NCI-H2081 (cell line): ENCODE results near the gene KREMEN2.
"Not testable (repeated sequence)": the region's sequence is repeated elsewhere in the genome, so short reads cannot be mapped to it uniquely, and the experiment has no call there.

Experiments used
- DNase-seq, 2 experiments: peaks; one replicate each; lab custom pipeline; 2025; lab: John Stamatoyannopoulos, UW

Gene KREMEN2

GRCh38 chr16:2942045-2942444 is 22.0 kb upstream of the KREMEN2 start:
- DNase-seq: no peak

GRCh38 chr16:2943716-2944115 is 20.4 kb upstream of the KREMEN2 start:
- not testable (repeated sequence) for DNase-seq

GRCh38 chr16:2946649-2947048 is 17.4 kb upstream of the KREMEN2 start:
- no peak for DNase-seq

GRCh38 chr16:2948807-2949704 is 15.0 kb upstream of the KREMEN2 start:
- no peak for DNase-seq

GRCh38 chr16:2949705-2950352 is 14.2 kb upstream of the KREMEN2 start:
- DNase-seq: no peak

- DNase-seq: no peak
These were observed 13.7 kb upstream of the KREMEN2 start for GRCh38 chr16:2950353-2950724.

GRCh38 chr16:2950773-2951172 is 13.3 kb upstream of the KREMEN2 start:
- no peak for DNase-seq

- DNase-seq: peak; percentile 84 to 92
These were observed 11.4 kb upstream of the KREMEN2 start for GRCh38 chr16:2952679-2953078.

GRCh38 chr16:2953706-2954627 is 10.1 kb upstream of the KREMEN2 start:
- DNase-seq: peak in 1 of 2 experiments; percentile 17

- no peak for DNase-seq
These were observed 9.3 kb upstream of the KREMEN2 start for GRCh38 chr16:2954656-2955381.

- DNase-seq: no peak
These were observed 8.7 kb upstream of the KREMEN2 start for GRCh38 chr16:2955438-2955778.

- no peak for DNase-seq
These were observed 8.1 kb upstream of the KREMEN2 start for GRCh38 chr16:2955779-2956578.

GRCh38 chr16:2956579-2956956 is 7.5 kb upstream of the KREMEN2 start:
- no peak for DNase-seq

GRCh38 chr16:2959206-2959605 is 4.9 kb upstream of the KREMEN2 start:
- no peak for DNase-seq

GRCh38 chr16:2960183-2961010 is 3.7 kb upstream of the KREMEN2 start:
- DNase-seq: no peak

- no peak for DNase-seq
These were observed 1.6 kb upstream of the KREMEN2 start for GRCh38 chr16:2962334-2963073.

- DNase-seq: no peak
These were observed 877 bp upstream of the KREMEN2 start for GRCh38 chr16:2963074-2963722.

GRCh38 chr16:2964475-2965336 is 631 bp downstream of the KREMEN2 start:
- DNase-seq: peak; percentile 64 to 67
